ENCODE data around the gene TEX14. TPM values are rescaled to one million over a fixed set of nuclear protein-coding genes. Genes with fewer than 3 reads are reported as not detected.
A peak's percentile ranks its signal among the peaks of the same experiment; 100 is the strongest.

TEX14 gene
- total RNA-seq, 1 experiment from 2014 or later: 0.31 TPM

GRCh38 chr17:58529275-58529674, 162.6 kb downstream of the TEX14 start:
- no peak for TF ChIP-seq CTCF (conservative IDR thresholded peaks at IDR 0.05)
- H4K20me1 ChIP-seq (ENCODE audit: control insufficient read depth, insufficient read depth, insufficient read length): no peaks in the 10 kb centered on the region
- H3K23ac ChIP-seq (ENCODE audit: insufficient read length, low read depth, low read length): no peak overlapping the region
- H2BK5ac ChIP-seq (ENCODE audit: insufficient read length, low read length): no peak overlapping the region
- no peaks in the 10 kb centered on the region for H3K36me3 Mint-ChIP-seq (ENCODE audit: insufficient read depth in 1 of 3, low read depth in 3 of 3)
- no peaks in the 10 kb centered on the region for H3K9me3 Mint-ChIP-seq
- H3T11ph ChIP-seq (ENCODE audit: low read length): no peak overlapping the region
- DNase-seq: no peak
- no peak overlapping the region for H2BK15ac ChIP-seq (ENCODE audit: low read depth, low read length)
- peaks cover 28 to 59% of the 10 kb centered on the region in 2 experiments for H3K4me1 Mint-ChIP-seq
- no peak overlapping the region for H2BK20ac ChIP-seq (ENCODE audit: low read depth, low read length, poor library complexity, severe bottlenecking)
- no peak overlapping the region for H4K8ac ChIP-seq (replicated peaks; ENCODE audit: insufficient read length, low read depth, low read length)
- H3K27ac Mint-ChIP-seq: no peak overlapping the region; a peak in 1 of 7 replicates
- H3K4me3 Mint-ChIP-seq: peak overlapping the region in 1 of 2 experiments; percentile 14; a peak in 2 of 5 replicates
- H3K23me2 ChIP-seq (ENCODE audit: insufficient read length, low read depth, low read length, poor library complexity, severe bottlenecking): peaks cover 5% of the 10 kb centered on the region
- no CpG with 5 or more reads among the region's 1 CpG for WGBS (ENCODE audit: extremely low coverage, insufficient read length, low lambda C conversion rate)
- H3K18ac ChIP-seq (ENCODE audit: insufficient read length, low read depth, low read length): no peak overlapping the region
- H3K27me3 ChIP-seq (ENCODE audit: insufficient read depth, low read length): no peaks in the 10 kb centered on the region
- no peak overlapping the region for H2AFZ ChIP-seq (ENCODE audit: low read length)
- no peak overlapping the region for H2AK5ac ChIP-seq (ENCODE audit: insufficient read length, low read length)
- no peak overlapping the region for H4K5ac ChIP-seq (ENCODE audit: insufficient read length, low read depth, low read length)
- no peak overlapping the region for H3K9ac ChIP-seq (ENCODE audit: extremely low read depth, insufficient read length, low read length)
- no peaks in the 10 kb centered on the region for H3K9me3 ChIP-seq (ENCODE audit: control insufficient read depth, low read depth, low read length)
- no peak overlapping the region for H3K4ac ChIP-seq (ENCODE audit: low read depth, low read length)
- peaks cover 2% of the 10 kb centered on the region; the same call in 1 of the 2 replicates for H3K4me1 ChIP-seq (ENCODE audit: insufficient read depth, low read length)
- no peaks in the 10 kb centered on the region for H3K79me2 ChIP-seq (ENCODE audit: insufficient read depth, low read length)
- no peak overlapping the region for H3K56ac ChIP-seq (ENCODE audit: insufficient read length, low read depth, low read length)
- no peak overlapping the region for H3K27ac ChIP-seq (ENCODE audit: insufficient read length, low read depth, low read length)
- no peak overlapping the region; the same call in 1 of the 2 replicates for H3K14ac ChIP-seq (ENCODE audit: insufficient read depth, low read length)
- no peak overlapping the region for H3K4me2 ChIP-seq (ENCODE audit: insufficient read depth, insufficient read length, low read length)
- no peak overlapping the region for H4K91ac ChIP-seq (ENCODE audit: insufficient read length, low read depth, low read length)
- no peak overlapping the region for H2BK12ac ChIP-seq (ENCODE audit: insufficient read length, low read depth, low read length)
- H3K79me1 ChIP-seq (ENCODE audit: insufficient read depth, low read depth, low read length, poor library complexity, severe bottlenecking): no peaks in the 10 kb centered on the region
- peaks cover 45% of the 10 kb centered on the region for H3K27me3 Mint-ChIP-seq (ENCODE audit: low read depth)
- H2BK120ac ChIP-seq (ENCODE audit: low read depth, low read length, poor library complexity, severe bottlenecking): no peak overlapping the region
